ENCODE measurements around the gene ST6GALNAC1. TPM values are rescaled to one million over a fixed set of nuclear protein-coding genes. Genes with fewer than 3 reads are reported as not detected.

The ST6GALNAC1 gene
- total and polyA plus RNA-seq, 2 experiments from 2014 or later, result 17.7 to 27.6 TPM

GRCh38 chr17:76678330-76678729 is 34.8 kb upstream of the ST6GALNAC1 start:
- H3K79me2 ChIP-seq, result no peaks in the 10 kb centered on the region
- 59% methylated on average over 12 of the region's 12 CpGs for WGBS (ENCODE audit: low lambda C conversion rate, missing lambda C conversion rate)
- no peaks in the 10 kb centered on the region for H3K36me3 ChIP-seq (replicated peaks; ENCODE audit: insufficient read depth, low read depth)
- H3K4me3 ChIP-seq, result no peak overlapping the region
- no peaks in the 10 kb centered on the region for H3K27me3 ChIP-seq
- no peak for DNase-seq (ENCODE audit: low spot score)
- H2AFZ ChIP-seq, result no peak overlapping the region
- H3K4me1 ChIP-seq (ENCODE audit: insufficient read depth), result peaks cover 9% of the 10 kb centered on the region
- no peak overlapping the region for H3K4me2 ChIP-seq
- H3K27ac ChIP-seq, result no peak overlapping the region
- no peaks in the 10 kb centered on the region for H3K9me3 ChIP-seq (ENCODE audit: low read depth)
- TF ChIP-seq, protein P1, sequence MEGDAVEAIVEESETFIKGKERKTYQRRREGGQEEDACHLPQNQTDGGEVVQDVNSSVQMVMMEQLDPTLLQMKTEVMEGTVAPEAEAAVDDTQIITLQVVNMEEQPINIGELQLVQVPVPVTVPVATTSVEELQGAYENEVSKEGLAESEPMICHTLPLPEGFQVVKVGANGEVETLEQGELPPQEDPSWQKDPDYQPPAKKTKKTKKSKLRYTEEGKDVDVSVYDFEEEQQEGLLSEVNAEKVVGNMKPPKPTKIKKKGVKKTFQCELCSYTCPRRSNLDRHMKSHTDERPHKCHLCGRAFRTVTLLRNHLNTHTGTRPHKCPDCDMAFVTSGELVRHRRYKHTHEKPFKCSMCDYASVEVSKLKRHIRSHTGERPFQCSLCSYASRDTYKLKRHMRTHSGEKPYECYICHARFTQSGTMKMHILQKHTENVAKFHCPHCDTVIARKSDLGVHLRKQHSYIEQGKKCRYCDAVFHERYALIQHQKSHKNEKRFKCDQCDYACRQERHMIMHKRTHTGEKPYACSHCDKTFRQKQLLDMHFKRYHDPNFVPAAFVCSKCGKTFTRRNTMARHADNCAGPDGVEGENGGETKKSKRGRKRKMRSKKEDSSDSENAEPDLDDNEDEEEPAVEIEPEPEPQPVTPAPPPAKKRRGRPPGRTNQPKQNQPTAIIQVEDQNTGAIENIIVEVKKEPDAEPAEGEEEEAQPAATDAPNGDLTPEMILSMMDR (IDR thresholded peaks at IDR 0.05; ENCODE audit: poor library complexity), result no peak
- TF ChIP-seq EZH2 (IDR thresholded peaks at IDR 0.05; ENCODE audit: borderline replicate concordance) (no peak), EZH2phosphoT487 (IDR thresholded peaks at IDR 0.05; ENCODE audit: low read depth, severe bottlenecking, unreplicated experiment) (no peak)
- no peaks in the 10 kb centered on the region for H3K9me2 ChIP-seq (replicated peaks; ENCODE audit: insufficient read depth)
- no peaks in the 10 kb centered on the region for H4K20me1 ChIP-seq (ENCODE audit: insufficient read depth, poor library complexity, severe bottlenecking)

- Histone ChIP-seq H3K27me3 (no peaks in the 10 kb centered on the region), H3K9me3 (ENCODE audit: low read depth) (no peaks in the 10 kb centered on the region), H4K20me1 (ENCODE audit: insufficient read depth, poor library complexity, severe bottlenecking) (no peaks in the 10 kb centered on the region), H3K27ac (no peak overlapping the region), H3K9me2 (replicated peaks; ENCODE audit: insufficient read depth) (no peaks in the 10 kb centered on the region), H3K4me2 (no peak overlapping the region), H3K79me2 (no peaks in the 10 kb centered on the region), H3K4me3 (no peak overlapping the region), H2AFZ (no peak overlapping the region), H3K36me3 (replicated peaks; ENCODE audit: insufficient read depth, low read depth) (no peaks in the 10 kb centered on the region), H3K4me1 (ENCODE audit: insufficient read depth) (peaks cover 9% of the 10 kb centered on the region)
- no peak for TF ChIP-seq EZH2phosphoT487 (IDR thresholded peaks at IDR 0.05; ENCODE audit: low read depth, severe bottlenecking, unreplicated experiment)
- TF ChIP-seq EZH2 (IDR thresholded peaks at IDR 0.05; ENCODE audit: borderline replicate concordance), result no peak
- TF ChIP-seq, protein P1 (IDR thresholded peaks at IDR 0.05; ENCODE audit: poor library complexity), result no peak
- 97% methylated on average over 16 of the region's 16 CpGs for WGBS (ENCODE audit: low lambda C conversion rate, missing lambda C conversion rate)
- DNase-seq (ENCODE audit: low spot score), result no peak
Observed at GRCh38 chr17:76677406-76677805, 33.8 kb upstream of the ST6GALNAC1 start.

GRCh38 chr17:76676629-76677028 is 33.1 kb upstream of the ST6GALNAC1 start:
- no peaks in the 10 kb centered on the region for H4K20me1 ChIP-seq (ENCODE audit: insufficient read depth, poor library complexity, severe bottlenecking)
- TF ChIP-seq, protein P1 (IDR thresholded peaks at IDR 0.05; ENCODE audit: poor library complexity), result no peak
- TF ChIP-seq EZH2 (IDR thresholded peaks at IDR 0.05; ENCODE audit: borderline replicate concordance), result no peak
- no peak for TF ChIP-seq EZH2phosphoT487 (IDR thresholded peaks at IDR 0.05; ENCODE audit: low read depth, severe bottlenecking, unreplicated experiment)
- no peaks in the 10 kb centered on the region for H3K36me3 ChIP-seq (replicated peaks; ENCODE audit: insufficient read depth, low read depth)
- H3K9me3 ChIP-seq (ENCODE audit: low read depth), result no peaks in the 10 kb centered on the region
- no peaks in the 10 kb centered on the region for H3K79me2 ChIP-seq
- H3K4me2 ChIP-seq, result no peak overlapping the region
- no peak overlapping the region for H3K27ac ChIP-seq
- no peak overlapping the region for H2AFZ ChIP-seq
- no peak for DNase-seq (ENCODE audit: low spot score)
- no peaks in the 10 kb centered on the region for H3K9me2 ChIP-seq (replicated peaks; ENCODE audit: insufficient read depth)
- peaks cover 3% of the 10 kb centered on the region for H3K4me1 ChIP-seq (ENCODE audit: insufficient read depth)
- H3K27me3 ChIP-seq, result no peaks in the 10 kb centered on the region
- H3K4me3 ChIP-seq, result no peak overlapping the region
- 95% methylated on average over 6 of the region's 6 CpGs for WGBS (ENCODE audit: low lambda C conversion rate, missing lambda C conversion rate)

GRCh38 chr17:76675648-76676047 is 32.1 kb upstream of the ST6GALNAC1 start:
- Histone ChIP-seq H3K79me2 (no peaks in the 10 kb centered on the region), H4K20me1 (ENCODE audit: insufficient read depth, poor library complexity, severe bottlenecking) (no peaks in the 10 kb centered on the region), H3K9me2 (replicated peaks; ENCODE audit: insufficient read depth) (no peaks in the 10 kb centered on the region), H3K4me3 (no peak overlapping the region), H3K36me3 (replicated peaks; ENCODE audit: insufficient read depth, low read depth) (no peaks in the 10 kb centered on the region), H3K4me1 (ENCODE audit: insufficient read depth) (no peaks in the 10 kb centered on the region), H3K27ac (no peak overlapping the region), H3K9me3 (ENCODE audit: low read depth) (no peaks in the 10 kb centered on the region), H2AFZ (no peak overlapping the region), H3K27me3 (no peaks in the 10 kb centered on the region), H3K4me2 (no peak overlapping the region)
- TF ChIP-seq, protein P1 (IDR thresholded peaks at IDR 0.05; ENCODE audit: poor library complexity), result no peak
- no peak for TF ChIP-seq EZH2 (IDR thresholded peaks at IDR 0.05; ENCODE audit: borderline replicate concordance)
- TF ChIP-seq EZH2phosphoT487 (IDR thresholded peaks at IDR 0.05; ENCODE audit: low read depth, severe bottlenecking, unreplicated experiment), result no peak
- 95% methylated on average over 6 of the region's 6 CpGs for WGBS (ENCODE audit: low lambda C conversion rate, missing lambda C conversion rate)
- DNase-seq (ENCODE audit: low spot score), result no peak
